GM21529 (cell line): Measurements from ENCODE around the gene YY1.
A peak's percentile ranks its signal among the peaks of the same experiment; 100 is the strongest.
"Not testable (repeated sequence)": the region's sequence is repeated elsewhere in the genome, so short reads cannot be mapped to it uniquely, and the experiment has no call there.

Experiments used
- ATAC-seq: cut with Tn5 transposase; IDR thresholded peaks from one replicate; pipeline ENCODE4 v1.9.1; 2021; ENCODE audit not compliant: unreplicated experiment

The YY1 gene

GRCh38 chr14:100294213-100294962, 55.4 kb downstream of the YY1 start:
- no peak for ATAC-seq

- ATAC-seq: no peak
Measured at GRCh38 chr14:100294963-100295330, 56.0 kb downstream of the YY1 start.

- no peak for ATAC-seq
Measured at GRCh38 chr14:100295376-100296105, 56.6 kb downstream of the YY1 start.

GRCh38 chr14:100296106-100296651, 57.2 kb downstream of the YY1 start:
- no peak for ATAC-seq

DNA sequence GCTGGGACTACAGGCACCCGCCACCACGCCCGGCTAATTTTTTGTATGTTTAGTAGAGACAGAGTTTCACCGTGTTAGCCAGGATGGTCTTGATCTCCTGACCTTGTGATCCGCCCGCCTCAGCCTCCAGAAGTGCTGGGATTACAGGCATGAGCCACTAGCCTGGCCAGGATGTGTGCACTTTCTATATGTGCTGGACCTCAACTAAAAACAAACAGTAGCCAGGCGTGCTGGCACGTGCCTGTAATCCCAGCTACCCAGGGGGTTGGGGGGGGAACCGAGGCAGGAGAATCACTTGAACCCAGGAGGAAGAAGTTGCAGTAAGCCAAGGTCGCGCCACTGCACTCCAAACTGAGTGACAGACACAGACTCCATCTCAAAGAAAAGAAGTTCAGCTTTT, 57.8 kb downstream of the YY1 start:
- not testable (repeated sequence) for ATAC-seq

DNA sequence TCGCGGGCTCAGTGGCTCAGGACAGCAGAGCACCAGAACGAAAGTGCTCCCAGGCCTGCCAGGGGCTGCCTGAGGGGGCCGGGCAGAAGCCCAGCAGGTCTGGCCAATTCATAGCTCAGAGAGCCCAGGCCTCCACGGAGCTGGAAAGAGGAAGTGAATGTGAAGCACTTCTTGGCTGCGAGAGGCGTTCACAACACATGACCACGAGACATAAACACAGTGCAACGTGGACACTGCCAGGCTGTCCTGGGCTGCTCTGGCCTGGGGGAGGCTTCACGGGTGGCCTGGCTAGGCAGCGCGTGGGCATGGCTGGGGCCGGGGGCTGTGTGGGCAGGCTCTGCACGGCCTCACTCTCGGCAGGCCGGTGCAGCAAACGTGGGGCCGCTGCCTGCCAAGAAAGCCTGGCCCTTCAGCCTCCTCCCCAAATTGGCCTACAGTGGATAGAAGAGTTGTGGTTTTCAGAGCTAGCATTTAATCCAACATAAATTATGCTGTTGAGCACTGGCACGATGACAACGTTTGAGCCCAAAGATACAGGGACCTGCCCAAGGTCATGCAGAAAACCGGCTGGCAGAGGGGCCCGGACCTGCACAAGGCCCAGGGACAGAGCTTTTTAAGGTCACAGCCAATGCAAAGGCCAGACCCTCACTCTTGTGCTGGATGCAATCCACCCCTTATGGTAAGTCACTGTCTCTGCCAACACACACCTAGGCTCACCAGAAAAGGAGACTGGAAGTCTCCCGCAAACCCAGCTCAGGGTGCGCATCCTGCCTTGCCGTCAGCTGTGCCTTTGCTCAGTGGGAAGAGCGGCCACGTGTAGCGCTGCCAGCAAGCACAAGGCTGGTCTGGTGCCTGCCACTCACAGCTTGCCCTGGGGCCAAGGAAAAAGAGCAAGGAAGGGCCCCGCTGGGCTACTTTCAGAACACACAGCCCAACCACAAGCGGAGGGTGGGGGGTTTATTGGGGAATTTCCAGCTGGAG, 58.7 kb downstream of the YY1 start:
- peak; percentile 87 for ATAC-seq

DNA sequence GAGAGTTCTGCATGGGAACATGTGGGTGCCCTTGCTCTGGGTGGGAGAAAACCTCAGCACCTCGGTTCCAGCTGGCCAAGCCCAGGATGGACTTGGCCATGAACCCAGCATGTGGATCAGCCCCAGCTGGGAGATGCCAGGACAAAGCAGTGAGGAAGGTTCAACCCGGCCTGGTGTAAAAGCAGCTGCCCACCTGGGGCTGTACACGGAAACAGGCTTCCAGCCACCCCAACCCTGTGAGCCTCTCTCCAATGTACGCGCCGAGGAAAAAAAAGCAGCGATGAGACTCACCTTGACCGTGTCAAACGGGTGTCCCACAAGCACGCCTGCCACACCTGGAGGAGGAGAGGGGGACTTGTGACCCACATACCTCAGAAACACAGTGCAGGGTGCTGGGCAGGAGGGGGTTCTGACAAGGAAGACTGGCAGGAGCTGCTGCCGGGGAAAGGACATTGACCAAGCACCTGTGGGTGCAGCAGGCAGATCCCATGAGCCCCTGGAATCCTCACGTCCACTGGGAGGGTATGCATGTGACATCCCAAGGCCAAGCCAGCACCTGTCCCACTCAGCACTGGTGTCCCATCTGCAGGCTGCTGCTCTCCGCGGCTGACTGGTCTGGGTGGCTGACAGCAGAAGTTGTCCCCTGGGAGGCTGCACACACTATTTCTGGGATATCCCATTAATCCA, 59.8 kb downstream of the YY1 start:
- no peak for ATAC-seq

GRCh38 chr14:100299238-100299560, 60.3 kb downstream of the YY1 start:
- no peak for ATAC-seq

DNA sequence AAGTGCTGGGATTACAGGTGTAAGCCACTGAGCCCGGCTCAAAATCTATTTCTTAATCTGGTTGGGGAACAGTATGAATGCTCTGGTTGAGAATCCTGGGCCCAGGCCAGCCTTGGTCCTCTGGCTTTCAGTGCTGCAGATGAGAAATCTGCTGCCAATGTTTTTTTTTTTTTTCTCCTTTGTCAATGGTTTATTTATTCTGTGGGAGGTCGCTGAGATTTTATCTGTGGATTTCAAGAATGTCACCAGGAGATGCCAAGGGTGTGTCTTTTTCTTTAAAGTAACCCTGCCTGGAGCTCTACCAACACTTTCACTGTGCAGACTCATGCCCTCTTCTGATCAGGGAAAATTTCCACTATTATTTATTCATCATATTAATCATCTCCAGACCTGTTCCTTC, 63.7 kb downstream of the YY1 start:
- ATAC-seq: no peak

GRCh38 chr14:100303179-100303578, 64.2 kb downstream of the YY1 start:
- no peak for ATAC-seq

DNA sequence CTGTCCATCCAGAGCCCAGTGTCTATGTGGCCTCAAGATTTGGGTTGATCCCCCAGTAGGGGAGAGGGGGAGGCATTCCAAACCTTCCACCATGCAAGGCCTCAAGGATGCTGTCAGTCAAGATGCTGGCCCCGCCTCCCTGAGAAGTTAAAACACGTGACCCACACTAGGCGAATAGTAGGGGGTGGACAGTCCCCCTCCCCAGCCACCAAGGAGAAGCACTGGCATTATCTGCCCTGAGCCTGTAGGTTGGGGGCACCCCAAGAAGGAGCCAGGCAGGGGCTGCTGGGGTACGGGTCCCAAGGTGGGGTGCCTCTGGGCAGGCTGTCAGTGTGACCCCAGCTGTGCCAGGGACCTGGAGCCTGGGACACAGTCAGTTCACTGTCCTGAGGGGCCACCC, 65.0 kb downstream of the YY1 start:
- no peak for ATAC-seq

- ATAC-seq: no peak
Measured at GRCh38 chr14:100304825-100305323, 65.9 kb downstream of the YY1 start.

- ATAC-seq: no peak
Measured at GRCh38 chr14:100305324-100306100, 66.6 kb downstream of the YY1 start.

DNA sequence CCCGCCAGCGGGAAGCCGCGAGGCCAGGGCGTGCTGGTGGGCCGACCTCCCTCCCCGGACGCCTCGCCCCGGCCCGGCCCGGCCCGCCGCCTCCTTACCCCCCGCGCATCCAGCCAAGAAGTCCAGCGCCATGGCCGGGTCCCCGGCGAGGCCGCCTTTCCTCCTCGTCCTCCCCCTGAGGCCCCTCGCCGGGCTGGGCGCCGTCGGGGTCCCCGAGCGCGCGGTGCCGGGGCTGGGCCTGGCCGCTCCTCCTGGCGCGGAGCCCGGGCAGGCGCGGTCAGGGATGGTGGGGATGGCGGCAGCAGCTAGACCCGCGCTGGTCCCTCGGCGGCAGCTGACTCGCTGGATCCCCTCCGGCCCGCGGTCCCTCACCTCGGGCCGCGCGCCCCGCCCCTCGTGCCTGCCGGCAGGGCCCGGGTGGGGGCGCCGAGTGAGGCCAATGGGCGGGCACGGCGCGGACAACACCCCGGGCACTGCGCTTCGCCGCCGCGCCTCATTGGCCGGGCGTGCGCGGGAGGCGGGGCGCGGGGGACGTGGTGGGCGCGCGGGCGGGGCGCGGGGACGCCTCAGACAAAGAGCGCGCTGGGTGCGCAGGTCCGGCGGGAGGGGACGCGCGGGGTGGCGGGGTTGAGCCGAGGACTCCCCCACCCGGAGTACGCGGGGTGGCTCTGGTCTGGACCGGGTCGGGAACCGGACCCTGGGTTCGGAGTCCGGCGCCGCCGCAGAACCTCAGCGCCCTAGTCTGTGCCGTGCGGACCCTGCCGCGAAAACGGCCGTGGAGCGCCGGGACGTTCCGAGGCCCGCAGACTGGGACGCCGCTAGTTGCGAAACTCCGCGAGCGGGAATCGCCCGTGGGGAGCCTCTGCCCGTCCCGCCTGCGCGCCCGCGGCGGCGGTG, 67.4 kb downstream of the YY1 start, which contains the start of gene SLC25A29:
TSS of gene SLC25A29 (minus strand) at position 344 of the 897 bp plus-strand sequence. CDS start at position 132, 212 bp downstream.
- peak; percentile 85 for ATAC-seq

GRCh38 chr14:100306998-100307765, 68.2 kb downstream of the YY1 start:
- ATAC-seq: peak; percentile 5

DNA sequence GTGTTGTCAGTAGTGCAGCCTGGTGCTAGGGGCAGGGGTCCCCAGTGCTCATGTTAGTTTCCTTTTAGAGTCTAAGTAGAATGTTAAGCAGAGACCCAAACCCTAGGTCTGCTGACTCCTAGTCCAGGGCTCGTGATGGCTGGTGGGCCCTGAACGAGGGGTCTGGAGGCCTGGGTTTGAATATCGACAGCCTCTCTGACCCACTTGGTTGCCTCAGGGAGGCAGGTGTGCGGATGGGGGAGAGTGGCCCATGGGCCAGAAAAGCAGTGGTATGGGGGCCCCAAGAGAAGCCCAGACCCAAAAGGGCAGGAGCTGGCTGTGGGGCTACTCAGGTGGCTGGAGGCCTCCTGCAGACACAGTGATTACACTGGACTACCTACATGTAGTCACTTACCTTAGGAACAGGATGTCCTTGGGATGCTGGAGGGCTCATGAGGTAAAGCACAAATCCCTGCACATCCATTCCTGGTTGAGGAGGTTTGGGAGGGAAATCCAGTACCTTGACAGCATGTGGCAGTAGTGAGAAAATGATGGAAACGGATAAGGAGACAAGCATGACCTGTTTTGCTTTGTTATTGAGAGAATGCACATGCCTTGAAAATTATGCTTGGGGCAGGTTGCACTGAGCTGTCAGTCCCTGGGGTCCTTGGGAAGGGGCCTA, 69.0 kb downstream of the YY1 start:
- ATAC-seq: no peak

DNA sequence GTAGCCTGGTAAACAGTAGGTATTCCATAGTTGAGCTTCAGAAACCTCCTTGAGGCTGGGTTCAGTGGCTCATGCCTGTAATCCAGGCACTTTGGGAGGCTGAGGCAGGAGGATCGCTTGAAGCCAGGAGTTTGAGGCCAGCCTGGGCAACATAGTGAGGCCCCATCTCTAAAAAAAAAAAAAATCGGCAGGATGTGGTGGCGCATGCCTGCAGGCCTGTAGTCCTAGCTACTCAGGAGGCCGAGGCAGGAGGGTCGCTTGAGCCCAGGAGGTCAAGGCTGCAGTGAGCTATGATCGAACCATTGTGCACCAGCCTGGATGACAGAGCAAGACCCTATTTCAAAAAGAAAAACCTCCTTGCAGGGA, 69.5 kb downstream of the YY1 start:
- not testable (repeated sequence) for ATAC-seq
